Activated T-cell treated with anti-CD3 and anti-CD28 coated beads for 4 hours (primary cell): ENCODE data around the gene TTC16.
"Not testable (repeated sequence)": the region's sequence is repeated elsewhere in the genome, so short reads cannot be mapped to it uniquely, and the experiment has no call there.

Experiments
- DNase-seq: peaks from one replicate; pipeline ENCODE4 v3.0.0-alpha.2; 2020

The TTC16 gene

GRCh38 chr9:127770905-127771569 lies 55.2 kb downstream of the TTC16 start:
- DNase-seq, result peak; percentile 91

GRCh38 chr9:127771570-127772189 lies 55.8 kb downstream of the TTC16 start:
- no peak for DNase-seq

GRCh38 chr9:127772603-127773002 lies 56.7 kb downstream of the TTC16 start:
- DNase-seq, result no peak

- DNase-seq, result no peak
These were observed 57.4 kb downstream of the TTC16 start for GRCh38 chr9:127773272-127773671.

- DNase-seq, result no peak
These were observed 58.1 kb downstream of the TTC16 start for GRCh38 chr9:127773981-127774380.

GRCh38 chr9:127776195-127776923 lies 60.5 kb downstream of the TTC16 start:
- DNase-seq, result peak; percentile 69

GRCh38 chr9:127776924-127777289 lies 61.0 kb downstream of the TTC16 start:
- DNase-seq, result no peak

GRCh38 chr9:127777368-127777980 lies 61.6 kb downstream of the TTC16 start:
- DNase-seq, result no peak

- no peak for DNase-seq
These were observed 62.6 kb downstream of the TTC16 start, which contains the start of gene SH2D3C for GRCh38 chr9:127778280-127779135. TSS of gene SH2D3C (minus strand) at chr9:127778666. CDS start at chr9:127778627, 39 bp downstream.

- DNase-seq, result peak; percentile 47
These were observed 63.5 kb downstream of the TTC16 start for GRCh38 chr9:127779136-127779981.

GRCh38 chr9:127780126-127780885 lies 64.4 kb downstream of the TTC16 start:
- DNase-seq, result no peak

GRCh38 chr9:127780909-127781308 lies 65.0 kb downstream of the TTC16 start:
- not testable (repeated sequence) for DNase-seq
